PC-9 (cell line): ENCODE data around the gene FAM111A.

Experiments used
- CTCF ChIP-seq: fragments of 200-600 bp; sonication (generic); conservative IDR thresholded peaks from 2 replicates; pipeline ENCODE4 v1.6.1; 2017; ENCODE audit warnings: mixed run types, antibody characterized with exemption, mild to moderate bottlenecking, moderate library complexity
- EZH2 ChIP-seq: fragments of 200-600 bp; sonication (generic); IDR thresholded peaks from 2 replicates; pipeline ENCODE4 v1.8.0; 2017; ENCODE audit warnings: antibody characterized with exemption, low read depth

- TF ChIP-seq CTCF, result no peak
- TF ChIP-seq EZH2, result no peak
Measured at GRCh38 chr11:59144579-59145345, 2.1 kb downstream of the FAM111A start.
